HEK293 (cell line): ENCODE measurements around the gene TGFBRAP1.
A peak's percentile ranks its signal among the peaks of the same experiment; 100 is the strongest.

Experiments
- GLIS2 ChIP-seq: fragments of 450-650 bp; formaldehyde crosslinking; IDR thresholded peaks from 2 replicates; pipeline ENCODE4 v1.5.1; 2016; ENCODE audit warnings: missing biosample characterization, missing genetic modification characterization
- KLF1 ChIP-seq: fragments of 450-650 bp; formaldehyde crosslinking; IDR thresholded peaks from 2 replicates; pipeline ENCODE4 v1.5.1; 2016; ENCODE audit warnings: missing biosample characterization, missing genetic modification characterization
- KLF17 ChIP-seq: fragments of 450-650 bp; formaldehyde crosslinking; IDR thresholded peaks from 2 replicates; pipeline ENCODE4 v1.5.1; 2016; ENCODE audit warnings: missing biosample characterization, missing genetic modification characterization
- PRDM4 ChIP-seq: fragments of 450-650 bp; formaldehyde crosslinking; IDR thresholded peaks from 2 replicates; pipeline ENCODE4 v1.5.1; 2017; ENCODE audit warnings: missing biosample characterization, missing genetic modification characterization
- SP3 ChIP-seq: fragments of 450-650 bp; formaldehyde crosslinking; IDR thresholded peaks from 2 replicates; pipeline ENCODE4 v1.5.1; 2016; ENCODE audit warnings: missing biosample characterization, missing genetic modification characterization
- YY2 ChIP-seq: fragments of 450-650 bp; formaldehyde crosslinking; IDR thresholded peaks from 2 replicates; pipeline ENCODE4 v1.5.1; 2016; ENCODE audit warnings: missing biosample characterization, missing genetic modification characterization
- ZFP37 ChIP-seq: fragments of 450-650 bp; formaldehyde crosslinking; IDR thresholded peaks from 2 replicates; pipeline ENCODE4 v1.5.1; 2016; ENCODE audit warnings: missing biosample characterization, missing genetic modification characterization
- ZFP41 ChIP-seq: fragments of 450-650 bp; formaldehyde crosslinking; IDR thresholded peaks from 2 replicates; pipeline ENCODE4 v1.5.1; 2016; ENCODE audit warnings: missing biosample characterization, missing genetic modification characterization, borderline replicate concordance
- ZNF10 ChIP-seq: fragments of 450-650 bp; formaldehyde crosslinking; IDR thresholded peaks from 2 replicates; pipeline ENCODE4 v1.5.1; 2017; ENCODE audit warnings: missing biosample characterization, missing genetic modification characterization
- ZNF114 ChIP-seq: fragments of 450-650 bp; formaldehyde crosslinking; IDR thresholded peaks from 2 replicates; pipeline ENCODE4 v1.5.0; 2017; ENCODE audit warnings: missing biosample characterization, missing genetic modification characterization
- ZNF19 ChIP-seq: fragments of 450-650 bp; formaldehyde crosslinking; IDR thresholded peaks from 2 replicates; pipeline ENCODE4; 2016; ENCODE audit warnings: missing biosample characterization, missing genetic modification characterization, low read depth
- ZNF23 ChIP-seq: fragments of 450-650 bp; formaldehyde crosslinking; IDR thresholded peaks from 2 replicates; pipeline ENCODE4 v1.5.1; 2016; ENCODE audit warnings: missing biosample characterization, missing genetic modification characterization, borderline replicate concordance
- ZNF24 ChIP-seq: fragments of 450-650 bp; formaldehyde crosslinking; IDR thresholded peaks from 2 replicates; pipeline ENCODE4 v1.5.1; 2016; ENCODE audit warnings: missing biosample characterization, missing genetic modification characterization
- ZNF302 ChIP-seq: fragments of 450-650 bp; formaldehyde crosslinking; IDR thresholded peaks from 2 replicates; pipeline ENCODE4 v1.5.1; 2016; ENCODE audit warnings: missing biosample characterization, missing genetic modification characterization, low read depth
- ZNF335 ChIP-seq: fragments of 450-650 bp; formaldehyde crosslinking; conservative IDR thresholded peaks from 2 replicates; pipeline ENCODE4 v1.5.1; 2016; ENCODE audit warnings: missing biosample characterization, missing genetic modification characterization
- ZNF350 ChIP-seq: fragments of 450-650 bp; formaldehyde crosslinking; IDR thresholded peaks from 2 replicates; pipeline ENCODE4 v1.5.0; 2017; ENCODE audit warnings: missing biosample characterization, mild to moderate bottlenecking, missing genetic modification characterization
- ZNF362 ChIP-seq: fragments of 450-650 bp; formaldehyde crosslinking; IDR thresholded peaks from 2 replicates; pipeline ENCODE4 v1.5.1; 2016; ENCODE audit warnings: missing biosample characterization, missing genetic modification characterization
- ZNF48 ChIP-seq: fragments of 450-650 bp; formaldehyde crosslinking; IDR thresholded peaks from 2 replicates; pipeline ENCODE4 v1.5.1; 2016; ENCODE audit warnings: missing biosample characterization, missing genetic modification characterization
- ZNF501 ChIP-seq: fragments of 450-650 bp; formaldehyde crosslinking; IDR thresholded peaks from 2 replicates; pipeline ENCODE4 v1.5.1; 2016; ENCODE audit warnings: missing biosample characterization, missing genetic modification characterization
- ZNF510 ChIP-seq: fragments of 450-650 bp; formaldehyde crosslinking; IDR thresholded peaks from 2 replicates; pipeline ENCODE4 v1.5.1; 2018; ENCODE audit warnings: mild to moderate bottlenecking, missing genetic modification characterization, missing biosample characterization; ENCODE audit not compliant: insufficient replicate concordance
- ZNF580 ChIP-seq: fragments of 450-650 bp; formaldehyde crosslinking; IDR thresholded peaks from 2 replicates; pipeline ENCODE4 v1.5.1; 2016; ENCODE audit warnings: missing biosample characterization, missing genetic modification characterization
- ZNF692 ChIP-seq: fragments of 450-650 bp; formaldehyde crosslinking; IDR thresholded peaks from 2 replicates; pipeline ENCODE4 v1.5.1; 2016; ENCODE audit warnings: missing biosample characterization, missing genetic modification characterization
- ZNF785 ChIP-seq: fragments of 450-650 bp; formaldehyde crosslinking; IDR thresholded peaks from 2 replicates; pipeline ENCODE4 v1.5.1; 2016; ENCODE audit warnings: missing biosample characterization, missing genetic modification characterization
- TF ChIP-seq, protein P1 (sequence below): fragments of 450-650 bp; IDR thresholded peaks from 2 replicates; pipeline ENCODE4 v1.5.1; 2018; ENCODE audit warnings: missing biosample characterization, missing genetic modification characterization
- TF ChIP-seq, protein P2 (sequence below): fragments of 450-650 bp; formaldehyde crosslinking; IDR thresholded peaks from 2 replicates; pipeline ENCODE4 v1.5.1; 2016; ENCODE audit warnings: missing biosample characterization, missing genetic modification characterization
- TF ChIP-seq, protein P3 (sequence below): fragments of 450-650 bp; formaldehyde crosslinking; IDR thresholded peaks from 2 replicates; pipeline ENCODE4 v1.5.1; 2016; ENCODE audit warnings: missing biosample characterization, missing genetic modification characterization

The TGFBRAP1 gene

GRCh38 chr2:105337122-105338019 is 7.8 kb upstream of the TGFBRAP1 start, which contains the start of gene C2orf49 (continued):
- TF ChIP-seq PRDM4: no peak
- peak; percentile 22; the same call in 1 of the 2 replicates for TF ChIP-seq ZNF24 (tag by site-specific recombination)
- TF ChIP-seq ZNF362 (tag by site-specific recombination): no peak
- no peak for TF ChIP-seq ZNF48 (tag by site-specific recombination)
- peak; percentile 90 for TF ChIP-seq YY2 (tag by site-specific recombination)
- peak; percentile 42 for TF ChIP-seq GLIS2 (tag by site-specific recombination)
- TF ChIP-seq, protein P1, sequence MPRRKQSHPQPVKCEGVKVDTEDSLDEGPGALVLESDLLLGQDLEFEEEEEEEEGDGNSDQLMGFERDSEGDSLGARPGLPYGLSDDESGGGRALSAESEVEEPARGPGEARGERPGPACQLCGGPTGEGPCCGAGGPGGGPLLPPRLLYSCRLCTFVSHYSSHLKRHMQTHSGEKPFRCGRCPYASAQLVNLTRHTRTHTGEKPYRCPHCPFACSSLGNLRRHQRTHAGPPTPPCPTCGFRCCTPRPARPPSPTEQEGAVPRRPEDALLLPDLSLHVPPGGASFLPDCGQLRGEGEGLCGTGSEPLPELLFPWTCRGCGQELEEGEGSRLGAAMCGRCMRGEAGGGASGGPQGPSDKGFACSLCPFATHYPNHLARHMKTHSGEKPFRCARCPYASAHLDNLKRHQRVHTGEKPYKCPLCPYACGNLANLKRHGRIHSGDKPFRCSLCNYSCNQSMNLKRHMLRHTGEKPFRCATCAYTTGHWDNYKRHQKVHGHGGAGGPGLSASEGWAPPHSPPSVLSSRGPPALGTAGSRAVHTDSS (tag by site-specific recombination): no peak
- TF ChIP-seq ZNF501 (tag by site-specific recombination): peak; percentile 73; the same call in 1 of the 2 replicates
- no peak; the same call in 1 of the 2 replicates for TF ChIP-seq ZFP37 (tag by site-specific recombination)
- TF ChIP-seq KLF1 (tag by site-specific recombination): no peak
- TF ChIP-seq ZNF302 (tag by site-specific recombination): no peak
- peak; percentile 58; the same call in 1 of the 2 replicates for TF ChIP-seq ZNF335 (tag by site-specific recombination)
- TF ChIP-seq, protein P2, sequence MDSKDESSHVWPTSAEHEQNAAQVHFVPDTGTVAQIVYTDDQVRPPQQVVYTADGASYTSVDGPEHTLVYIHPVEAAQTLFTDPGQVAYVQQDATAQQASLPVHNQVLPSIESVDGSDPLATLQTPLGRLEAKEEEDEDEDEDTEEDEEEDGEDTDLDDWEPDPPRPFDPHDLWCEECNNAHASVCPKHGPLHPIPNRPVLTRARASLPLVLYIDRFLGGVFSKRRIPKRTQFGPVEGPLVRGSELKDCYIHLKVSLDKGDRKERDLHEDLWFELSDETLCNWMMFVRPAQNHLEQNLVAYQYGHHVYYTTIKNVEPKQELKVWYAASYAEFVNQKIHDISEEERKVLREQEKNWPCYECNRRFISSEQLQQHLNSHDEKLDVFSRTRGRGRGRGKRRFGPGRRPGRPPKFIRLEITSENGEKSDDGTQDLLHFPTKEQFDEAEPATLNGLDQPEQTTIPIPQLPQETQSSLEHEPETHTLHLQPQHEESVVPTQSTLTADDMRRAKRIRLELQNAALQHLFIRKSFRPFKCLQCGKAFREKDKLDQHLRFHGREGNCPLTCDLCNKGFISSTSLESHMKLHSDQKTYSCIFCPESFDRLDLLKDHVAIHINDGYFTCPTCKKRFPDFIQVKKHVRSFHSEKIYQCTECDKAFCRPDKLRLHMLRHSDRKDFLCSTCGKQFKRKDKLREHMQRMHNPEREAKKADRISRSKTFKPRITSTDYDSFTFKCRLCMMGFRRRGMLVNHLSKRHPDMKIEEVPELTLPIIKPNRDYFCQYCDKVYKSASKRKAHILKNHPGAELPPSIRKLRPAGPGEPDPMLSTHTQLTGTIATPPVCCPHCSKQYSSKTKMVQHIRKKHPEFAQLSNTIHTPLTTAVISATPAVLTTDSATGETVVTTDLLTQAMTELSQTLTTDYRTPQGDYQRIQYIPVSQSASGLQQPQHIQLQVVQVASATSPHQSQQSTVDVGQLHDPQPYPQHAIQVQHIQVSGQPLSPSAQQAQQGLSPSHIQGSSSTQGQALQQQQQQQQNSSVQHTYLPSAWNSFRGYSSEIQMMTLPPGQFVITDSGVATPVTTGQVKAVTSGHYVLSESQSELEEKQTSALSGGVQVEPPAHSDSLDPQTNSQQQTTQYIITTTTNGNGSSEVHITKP (tag by site-specific recombination): peak; percentile 43; the same call in 1 of the 2 replicates
- 0 out of 2 replicates have a peak, but pooled peaks have one; percentile 40 for TF ChIP-seq ZNF580 (tag by site-specific recombination)
- TF ChIP-seq ZFP41 (tag by site-specific recombination): no peak
- TF ChIP-seq SP3 (tag by site-specific recombination): peak; percentile 92
- no peak for TF ChIP-seq ZNF692 (tag by site-specific recombination)
- no peak for TF ChIP-seq ZNF350 (tag by site-specific recombination)
- TF ChIP-seq, protein P3, sequence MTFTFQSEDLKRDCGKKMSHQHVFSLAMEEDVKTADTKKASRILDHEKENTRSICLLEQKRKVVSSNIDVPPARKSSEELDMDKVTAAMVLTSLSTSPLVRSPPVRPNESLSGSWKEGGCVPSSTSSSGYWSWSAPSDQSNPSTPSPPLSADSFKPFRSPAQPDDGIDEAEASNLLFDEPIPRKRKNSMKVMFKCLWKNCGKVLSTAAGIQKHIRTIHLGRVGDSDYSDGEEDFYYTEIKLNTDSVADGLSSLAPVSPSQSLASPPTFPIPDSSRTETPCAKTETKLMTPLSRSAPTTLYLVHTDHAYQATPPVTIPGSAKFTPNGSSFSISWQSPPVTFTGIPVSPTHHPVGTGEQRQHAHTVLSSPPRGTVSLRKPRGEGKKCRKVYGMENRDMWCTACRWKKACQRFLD: no peak
- TF ChIP-seq ZNF10 (tag by site-specific recombination): no peak
- TF ChIP-seq KLF17 (tag by site-specific recombination): peak; percentile 71; the same call in 1 of the 2 replicates
- TF ChIP-seq ZNF23 (tag by site-specific recombination): no peak
- TF ChIP-seq ZNF510 (tag by site-specific recombination): no peak
- TF ChIP-seq ZNF785 (tag by site-specific recombination): no peak
- TF ChIP-seq ZNF19 (tag by site-specific recombination): no peak
- TF ChIP-seq ZNF114 (tag by site-specific recombination): no peak
